WTC11 (cell line): Measurements from ENCODE around the gene EIF1AD. TPM values are rescaled to one million over a fixed set of nuclear protein-coding genes. Genes with fewer than 3 reads are reported as not detected.

Experiments used
- CBFB ChIP-seq: sonication (generic); formaldehyde crosslinking; IDR thresholded peaks from 2 replicates; pipeline ENCODE4 v1.8.1; 2022; ENCODE audit warnings: mild to moderate bottlenecking, low read depth, missing genetic modification reagents
- FOXP4 ChIP-seq: sonication (generic); formaldehyde crosslinking; IDR thresholded peaks from 2 replicates; pipeline ENCODE4 v1.8.0; 2022; ENCODE audit warnings: mild to moderate bottlenecking, missing genetic modification reagents
- GTF2I ChIP-seq: fragments of 250-450 bp; sonication (Bioruptor Pico); conservative IDR thresholded peaks from 2 replicates; pipeline ENCODE4 v1.4.0; 2021; ENCODE audit warnings: mild to moderate bottlenecking
- HMGA2 ChIP-seq: fragments of 250-450 bp; sonication (Bioruptor Pico); IDR thresholded peaks from 2 replicates; pipeline ENCODE4 v1.4.0; 2021; ENCODE audit warnings: mild to moderate bottlenecking, moderate library complexity
- IRF2 ChIP-seq: sonication (generic); formaldehyde crosslinking; IDR thresholded peaks from 2 replicates; pipeline ENCODE4 v1.8.0; 2022; ENCODE audit warnings: low read depth, missing genetic modification reagents, borderline replicate concordance
- JUN ChIP-seq: sonication (generic); formaldehyde crosslinking; IDR thresholded peaks from 2 replicates; pipeline ENCODE4 v1.8.0; 2023; ENCODE audit warnings: mild to moderate bottlenecking, missing genetic modification reagents
- NR2C2 ChIP-seq: sonication (generic); formaldehyde crosslinking; IDR thresholded peaks from 2 replicates; pipeline ENCODE4 v1.8.0; 2022; ENCODE audit warnings: mild to moderate bottlenecking, missing genetic modification reagents
- SP1 ChIP-seq: sonication (generic); formaldehyde crosslinking; conservative IDR thresholded peaks from 2 replicates; pipeline ENCODE4 v1.8.1; 2022; ENCODE audit warnings: missing genetic modification reagents
- TP53 ChIP-seq: sonication (generic); formaldehyde crosslinking; IDR thresholded peaks from 2 replicates; pipeline ENCODE4 v1.8.1; 2023; ENCODE audit warnings: mild to moderate bottlenecking, missing genetic modification reagents
- ZNF121 ChIP-seq: sonication (generic); formaldehyde crosslinking; IDR thresholded peaks from 2 replicates; pipeline ENCODE4 v1.8.0; 2023; ENCODE audit warnings: missing genetic modification reagents
- ZNF263 ChIP-seq: sonication (generic); formaldehyde crosslinking; IDR thresholded peaks from 2 replicates; pipeline ENCODE4 v1.8.1; 2022; ENCODE audit warnings: low read depth, mild to moderate bottlenecking, moderate library complexity, missing genetic modification reagents
- ZNF532 ChIP-seq: fragments of 250-450 bp; sonication (Bioruptor Pico); IDR thresholded peaks from 2 replicates; pipeline ENCODE4 v1.9.0; 2021; ENCODE audit warnings: mild to moderate bottlenecking, borderline replicate concordance
- ZSCAN18 ChIP-seq: fragments of 250-450 bp; sonication (Bioruptor Pico); IDR thresholded peaks from 2 replicates; pipeline ENCODE4 v2.1.2; 2022; ENCODE audit warnings: mild to moderate bottlenecking, moderate library complexity
- total RNA-seq: library from RNA; stranded (reverse); gene quantifications from 3 replicates; pipeline ENCODE4 v1.2.3, GENCODE V29; 2021
- TF ChIP-seq, protein P1 (sequence below): sonication (generic); formaldehyde crosslinking; IDR thresholded peaks from 2 replicates; pipeline ENCODE4 v1.8.1; 2023; ENCODE audit warnings: mild to moderate bottlenecking, missing genetic modification reagents, borderline replicate concordance
- TF ChIP-seq, protein P2 (sequence below): sonication (generic); formaldehyde crosslinking; conservative IDR thresholded peaks from 2 replicates; pipeline ENCODE4 v1.8.1; 2022; ENCODE audit warnings: mild to moderate bottlenecking, missing genetic modification reagents
- TF ChIP-seq, protein P3 (sequence below): fragments of 200-600 bp; IDR thresholded peaks from 2 replicates; pipeline ENCODE4 v1.8.0; 2022; ENCODE audit warnings: antibody characterized with exemption
- TF ChIP-seq, protein P4 (sequence below): sonication (generic); formaldehyde crosslinking; IDR thresholded peaks from 2 replicates; pipeline ENCODE4 v1.8.1; 2023; ENCODE audit warnings: mild to moderate bottlenecking, missing genetic modification reagents, moderate library complexity
- TF ChIP-seq, protein P5 (sequence below): sonication (generic); formaldehyde crosslinking; IDR thresholded peaks from 2 replicates; pipeline ENCODE4 v1.8.0; 2022; ENCODE audit warnings: mild to moderate bottlenecking, missing genetic modification reagents
- TF ChIP-seq, protein P6 (sequence below): sonication (generic); formaldehyde crosslinking; IDR thresholded peaks from 2 replicates; pipeline ENCODE4 v1.8.0; 2022; ENCODE audit warnings: mild to moderate bottlenecking, missing genetic modification reagents

Gene EIF1AD
- total RNA-seq, 1 experiment from 2014 or later, result 37.6 TPM

GRCh38 chr11:65961267-65962140, 40.5 kb downstream of the EIF1AD start, which contains the start of gene SART1 (continued):
- TF ChIP-seq ZNF532 (CRISPR knock-in tag) (no peak), NR2C2 (CRISPR knock-in tag) (peak; percentile 95), FOXP4 (CRISPR knock-in tag) (no peak), ZNF263 (CRISPR knock-in tag) (no peak), HMGA2 (CRISPR knock-in tag) (no peak), GTF2I (CRISPR knock-in tag) (no peak), TP53 (no peak), ZSCAN18 (CRISPR knock-in tag) (no peak), IRF2 (CRISPR knock-in tag) (no peak), CBFB (CRISPR knock-in tag) (no peak), ZNF121 (CRISPR knock-in tag) (no peak), SP1 (peak; percentile 83), JUN (0 out of 2 replicates have a peak, but pooled peaks have one; percentile 59)
- TF ChIP-seq, protein P1, sequence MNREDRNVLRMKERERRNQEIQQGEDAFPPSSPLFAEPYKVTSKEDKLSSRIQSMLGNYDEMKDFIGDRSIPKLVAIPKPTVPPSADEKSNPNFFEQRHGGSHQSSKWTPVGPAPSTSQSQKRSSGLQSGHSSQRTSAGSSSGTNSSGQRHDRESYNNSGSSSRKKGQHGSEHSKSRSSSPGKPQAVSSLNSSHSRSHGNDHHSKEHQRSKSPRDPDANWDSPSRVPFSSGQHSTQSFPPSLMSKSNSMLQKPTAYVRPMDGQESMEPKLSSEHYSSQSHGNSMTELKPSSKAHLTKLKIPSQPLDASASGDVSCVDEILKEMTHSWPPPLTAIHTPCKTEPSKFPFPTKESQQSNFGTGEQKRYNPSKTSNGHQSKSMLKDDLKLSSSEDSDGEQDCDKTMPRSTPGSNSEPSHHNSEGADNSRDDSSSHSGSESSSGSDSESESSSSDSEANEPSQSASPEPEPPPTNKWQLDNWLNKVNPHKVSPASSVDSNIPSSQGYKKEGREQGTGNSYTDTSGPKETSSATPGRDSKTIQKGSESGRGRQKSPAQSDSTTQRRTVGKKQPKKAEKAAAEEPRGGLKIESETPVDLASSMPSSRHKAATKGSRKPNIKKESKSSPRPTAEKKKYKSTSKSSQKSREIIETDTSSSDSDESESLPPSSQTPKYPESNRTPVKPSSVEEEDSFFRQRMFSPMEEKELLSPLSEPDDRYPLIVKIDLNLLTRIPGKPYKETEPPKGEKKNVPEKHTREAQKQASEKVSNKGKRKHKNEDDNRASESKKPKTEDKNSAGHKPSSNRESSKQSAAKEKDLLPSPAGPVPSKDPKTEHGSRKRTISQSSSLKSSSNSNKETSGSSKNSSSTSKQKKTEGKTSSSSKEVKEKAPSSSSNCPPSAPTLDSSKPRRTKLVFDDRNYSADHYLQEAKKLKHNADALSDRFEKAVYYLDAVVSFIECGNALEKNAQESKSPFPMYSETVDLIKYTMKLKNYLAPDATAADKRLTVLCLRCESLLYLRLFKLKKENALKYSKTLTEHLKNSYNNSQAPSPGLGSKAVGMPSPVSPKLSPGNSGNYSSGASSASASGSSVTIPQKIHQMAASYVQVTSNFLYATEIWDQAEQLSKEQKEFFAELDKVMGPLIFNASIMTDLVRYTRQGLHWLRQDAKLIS (CRISPR knock-in tag), result no peak
- TF ChIP-seq, protein P2, sequence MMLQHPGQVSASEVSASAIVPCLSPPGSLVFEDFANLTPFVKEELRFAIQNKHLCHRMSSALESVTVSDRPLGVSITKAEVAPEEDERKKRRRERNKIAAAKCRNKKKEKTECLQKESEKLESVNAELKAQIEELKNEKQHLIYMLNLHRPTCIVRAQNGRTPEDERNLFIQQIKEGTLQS (CRISPR knock-in tag), result no peak
- TF ChIP-seq, protein P3, sequence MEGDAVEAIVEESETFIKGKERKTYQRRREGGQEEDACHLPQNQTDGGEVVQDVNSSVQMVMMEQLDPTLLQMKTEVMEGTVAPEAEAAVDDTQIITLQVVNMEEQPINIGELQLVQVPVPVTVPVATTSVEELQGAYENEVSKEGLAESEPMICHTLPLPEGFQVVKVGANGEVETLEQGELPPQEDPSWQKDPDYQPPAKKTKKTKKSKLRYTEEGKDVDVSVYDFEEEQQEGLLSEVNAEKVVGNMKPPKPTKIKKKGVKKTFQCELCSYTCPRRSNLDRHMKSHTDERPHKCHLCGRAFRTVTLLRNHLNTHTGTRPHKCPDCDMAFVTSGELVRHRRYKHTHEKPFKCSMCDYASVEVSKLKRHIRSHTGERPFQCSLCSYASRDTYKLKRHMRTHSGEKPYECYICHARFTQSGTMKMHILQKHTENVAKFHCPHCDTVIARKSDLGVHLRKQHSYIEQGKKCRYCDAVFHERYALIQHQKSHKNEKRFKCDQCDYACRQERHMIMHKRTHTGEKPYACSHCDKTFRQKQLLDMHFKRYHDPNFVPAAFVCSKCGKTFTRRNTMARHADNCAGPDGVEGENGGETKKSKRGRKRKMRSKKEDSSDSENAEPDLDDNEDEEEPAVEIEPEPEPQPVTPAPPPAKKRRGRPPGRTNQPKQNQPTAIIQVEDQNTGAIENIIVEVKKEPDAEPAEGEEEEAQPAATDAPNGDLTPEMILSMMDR, result no peak
- TF ChIP-seq, protein P4, sequence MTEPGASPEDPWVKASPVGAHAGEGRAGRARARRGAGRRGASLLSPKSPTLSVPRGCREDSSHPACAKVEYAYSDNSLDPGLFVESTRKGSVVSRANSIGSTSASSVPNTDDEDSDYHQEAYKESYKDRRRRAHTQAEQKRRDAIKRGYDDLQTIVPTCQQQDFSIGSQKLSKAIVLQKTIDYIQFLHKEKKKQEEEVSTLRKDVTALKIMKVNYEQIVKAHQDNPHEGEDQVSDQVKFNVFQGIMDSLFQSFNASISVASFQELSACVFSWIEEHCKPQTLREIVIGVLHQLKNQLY (CRISPR knock-in tag), result 0 out of 2 replicates have a peak, but pooled peaks have one; percentile 42
- TF ChIP-seq, protein P5, sequence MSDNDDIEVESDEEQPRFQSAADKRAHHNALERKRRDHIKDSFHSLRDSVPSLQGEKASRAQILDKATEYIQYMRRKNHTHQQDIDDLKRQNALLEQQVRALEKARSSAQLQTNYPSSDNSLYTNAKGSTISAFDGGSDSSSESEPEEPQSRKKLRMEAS (CRISPR knock-in tag), result peak; percentile 68
- TF ChIP-seq, protein P6, sequence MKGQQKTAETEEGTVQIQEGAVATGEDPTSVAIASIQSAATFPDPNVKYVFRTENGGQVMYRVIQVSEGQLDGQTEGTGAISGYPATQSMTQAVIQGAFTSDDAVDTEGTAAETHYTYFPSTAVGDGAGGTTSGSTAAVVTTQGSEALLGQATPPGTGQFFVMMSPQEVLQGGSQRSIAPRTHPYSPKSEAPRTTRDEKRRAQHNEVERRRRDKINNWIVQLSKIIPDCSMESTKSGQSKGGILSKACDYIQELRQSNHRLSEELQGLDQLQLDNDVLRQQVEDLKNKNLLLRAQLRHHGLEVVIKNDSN (CRISPR knock-in tag), result no peak
- TF ChIP-seq, all 79 proteins: peak for 19
